Breast epithelium (tissue), 4 donors: ENCODE measurements around the gene EIF2S2. TPM values are rescaled to one million over a fixed set of nuclear protein-coding genes. Genes with fewer than 3 reads are reported as not detected.

Experiments
- DNase-seq, 2 donors: peaks; one replicate each; pipeline ENCODE4 v3.0.0-alpha.2; 2019; ENCODE audit warnings: low spot score in 2 of 2
- H3K27ac ChIP-seq, 2 donors: fragments of 200-600 bp; sonication (generic) in 1 of 2; one replicate each; pipeline ENCODE4 v1.5.1; 2016 to 2019; ENCODE audit warnings: mild to moderate bottlenecking in 1 of 2
- H3K27me3 ChIP-seq, 2 donors: fragments of 200-600 bp; sonication (generic) in 1 of 2; one replicate each; pipeline versions ENCODE4 v1.5.1 to v1.6.0; 2017 to 2019; ENCODE audit warnings: control low read depth in 1 of 2, mild to moderate bottlenecking in 1 of 2
- H3K36me3 ChIP-seq: fragments of 200-600 bp; one replicate; pipeline ENCODE4 v1.5.1; 2019
- H3K4me1 ChIP-seq, 2 donors: fragments of 200-600 bp; sonication (generic); one replicate each; pipeline ENCODE4 v1.5.1; 2016 to 2019; ENCODE audit warnings: control low read depth in 1 of 2
- H3K4me3 ChIP-seq, 3 donors: fragments of 200-600 bp; sonication (generic); 1 replicate in 2 of 3; 2 replicates in 1 of 3; pipeline ENCODE4 v1.5.1; 2016 to 2019; ENCODE audit warnings: mild to moderate bottlenecking in 3 of 3, moderate library complexity in 2 of 3
- H3K9me3 ChIP-seq, 2 donors: fragments of 200-600 bp; sonication (generic) in 1 of 2; one replicate each; pipeline ENCODE4 v1.5.1; 2016 to 2019; ENCODE audit warnings: control low read depth in 1 of 2
- POLR2A ChIP-seq: fragments of 450-650 bp; IDR thresholded peaks from one replicate; pipeline ENCODE4 v1.6.1; 2016; ENCODE audit warnings: antibody characterized with exemption, mild to moderate bottlenecking, moderate library complexity
- POLR2AphosphoS5 ChIP-seq, 3 donors: sonication (generic); formaldehyde crosslinking; IDR thresholded peaks; one replicate each; pipeline ENCODE4 v1.6.1; 2017; ENCODE audit warnings: antibody characterized with exemption in 3 of 3
- intact Hi-C: fragments of 100-400 bp; cut with DNase I; formaldehyde crosslinking; loops from one replicate; pipeline ENCODE4 v1.15.1; 2023; ENCODE audit warnings: low total_unique reads
- total RNA-seq, 3 donors: library from RNA; depleted of rRNA; stranded (reverse); fragments of >200 nt; gene quantifications; one replicate each; pipeline ENCODE4 v1.1.0, GENCODE V29; 2016
- TF ChIP-seq, protein P1 (sequence below), 3 donors: fragments of 450-650 bp; IDR thresholded peaks; one replicate each; pipeline ENCODE4 v1.5.1; 2016 to 2017; ENCODE audit warnings: antibody characterized with exemption in 3 of 3, mild to moderate bottlenecking in 3 of 3, moderate library complexity in 3 of 3

The EIF2S2 gene
- total RNA-seq, 3 donors from 2014 or later = 45.6 to 55.4 (median 45.8) TPM

DNA sequence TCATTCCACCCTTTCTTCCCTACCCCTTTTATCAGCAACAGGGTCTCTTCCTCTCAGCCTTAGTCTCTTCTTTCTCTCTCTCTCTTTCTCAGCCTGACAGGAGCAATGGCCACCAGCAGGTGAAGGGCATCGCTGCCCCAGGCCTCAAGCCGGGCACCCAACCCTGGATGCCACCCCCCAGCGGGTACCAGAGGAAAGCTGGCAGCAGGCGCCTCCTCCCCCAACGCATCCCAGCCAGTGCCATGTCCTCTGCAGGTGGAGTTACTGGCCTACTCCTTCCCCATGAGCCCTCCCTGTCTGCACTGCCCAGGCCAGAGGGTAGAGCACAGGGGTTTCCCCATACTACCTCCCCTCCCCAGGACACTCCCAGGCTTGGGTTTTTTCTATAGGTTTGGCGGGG, 32.2 kb downstream of the EIF2S2 start:
- H3K27me3 ChIP-seq = no peaks in the 10 kb centered on the region
- DNase-seq = no peak
- H3K27ac ChIP-seq = no peak overlapping the region
- no peaks in the 10 kb centered on the region for H3K9me3 ChIP-seq
- intact Hi-C loops = no loop called here
- H3K36me3 ChIP-seq = no peaks in the 10 kb centered on the region
- TF ChIP-seq, protein P1, sequence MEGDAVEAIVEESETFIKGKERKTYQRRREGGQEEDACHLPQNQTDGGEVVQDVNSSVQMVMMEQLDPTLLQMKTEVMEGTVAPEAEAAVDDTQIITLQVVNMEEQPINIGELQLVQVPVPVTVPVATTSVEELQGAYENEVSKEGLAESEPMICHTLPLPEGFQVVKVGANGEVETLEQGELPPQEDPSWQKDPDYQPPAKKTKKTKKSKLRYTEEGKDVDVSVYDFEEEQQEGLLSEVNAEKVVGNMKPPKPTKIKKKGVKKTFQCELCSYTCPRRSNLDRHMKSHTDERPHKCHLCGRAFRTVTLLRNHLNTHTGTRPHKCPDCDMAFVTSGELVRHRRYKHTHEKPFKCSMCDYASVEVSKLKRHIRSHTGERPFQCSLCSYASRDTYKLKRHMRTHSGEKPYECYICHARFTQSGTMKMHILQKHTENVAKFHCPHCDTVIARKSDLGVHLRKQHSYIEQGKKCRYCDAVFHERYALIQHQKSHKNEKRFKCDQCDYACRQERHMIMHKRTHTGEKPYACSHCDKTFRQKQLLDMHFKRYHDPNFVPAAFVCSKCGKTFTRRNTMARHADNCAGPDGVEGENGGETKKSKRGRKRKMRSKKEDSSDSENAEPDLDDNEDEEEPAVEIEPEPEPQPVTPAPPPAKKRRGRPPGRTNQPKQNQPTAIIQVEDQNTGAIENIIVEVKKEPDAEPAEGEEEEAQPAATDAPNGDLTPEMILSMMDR (IDR thresholded peaks at IDR 0.05) = no peak
- TF ChIP-seq POLR2A (no peak), POLR2AphosphoS5 (IDR thresholded peaks at IDR 0.05) (no peak)
- no peak overlapping the region for H3K4me3 ChIP-seq
- peaks cover 0 to 4% of the 10 kb centered on the region in 2 donors for H3K4me1 ChIP-seq

DNA sequence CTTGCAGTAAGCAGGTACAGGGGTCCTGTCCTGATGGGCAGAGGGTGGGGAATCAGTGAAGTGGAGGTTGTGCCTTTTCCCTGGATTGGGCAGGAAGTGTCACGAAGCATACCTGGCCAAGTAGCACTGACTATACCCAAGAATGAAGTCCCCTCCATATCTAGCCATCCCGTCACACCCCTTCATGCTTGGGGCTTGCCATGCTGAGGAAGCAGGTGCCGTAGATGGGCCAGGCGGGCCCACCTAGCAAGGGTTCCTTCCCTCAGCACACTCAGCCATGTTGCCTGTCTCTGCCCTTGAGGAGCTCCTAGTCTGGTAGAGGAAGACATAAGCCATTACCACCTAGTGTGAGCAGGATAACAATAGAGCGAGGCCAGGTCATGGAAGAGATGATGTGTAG, 33.5 kb downstream of the EIF2S2 start:
- TF ChIP-seq POLR2AphosphoS5 (IDR thresholded peaks at IDR 0.05) (no peak), POLR2A (no peak)
- TF ChIP-seq, protein P1 (IDR thresholded peaks at IDR 0.05) = no peak
- H3K4me1 ChIP-seq = peaks cover 0 to 4% of the 10 kb centered on the region in 2 donors
- H3K27ac ChIP-seq = no peak overlapping the region
- DNase-seq = no peak
- H3K27me3 ChIP-seq = no peaks in the 10 kb centered on the region
- intact Hi-C loops = no loop called here
- H3K36me3 ChIP-seq = no peaks in the 10 kb centered on the region
- no peaks in the 10 kb centered on the region for H3K9me3 ChIP-seq
- no peak overlapping the region for H3K4me3 ChIP-seq

DNA sequence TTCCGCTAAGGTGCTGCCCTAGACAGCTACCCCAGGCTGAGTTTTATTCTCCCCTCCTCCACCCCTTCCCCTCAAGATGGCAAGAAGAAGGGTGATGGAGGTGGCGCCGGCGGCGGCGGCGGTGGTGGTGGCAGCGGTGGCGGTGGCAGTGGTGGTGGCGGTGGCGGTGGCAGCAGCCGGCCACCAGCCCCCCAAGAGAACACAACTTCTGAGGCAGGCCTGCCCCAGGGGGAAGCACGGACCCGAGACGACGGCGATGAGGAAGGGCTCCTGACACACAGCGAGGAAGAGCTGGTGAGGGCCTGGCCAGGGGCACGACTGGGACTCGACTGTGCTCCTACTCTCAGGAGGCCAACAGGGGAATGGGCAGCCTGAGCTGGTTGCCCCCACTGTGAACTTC, 35.1 kb downstream of the EIF2S2 start:
- H3K9me3 ChIP-seq = no peaks in the 10 kb centered on the region
- no peaks in the 10 kb centered on the region for H3K36me3 ChIP-seq
- intact Hi-C loops = no loop called here
- DNase-seq = no peak
- no peak overlapping the region for H3K4me3 ChIP-seq
- no peaks in the 10 kb centered on the region for H3K4me1 ChIP-seq
- H3K27ac ChIP-seq = no peak overlapping the region
- TF ChIP-seq, protein P1 (IDR thresholded peaks at IDR 0.05) = no peak
- TF ChIP-seq POLR2AphosphoS5 (IDR thresholded peaks at IDR 0.05) (no peak), POLR2A (no peak)
- H3K27me3 ChIP-seq = no peaks in the 10 kb centered on the region

DNA sequence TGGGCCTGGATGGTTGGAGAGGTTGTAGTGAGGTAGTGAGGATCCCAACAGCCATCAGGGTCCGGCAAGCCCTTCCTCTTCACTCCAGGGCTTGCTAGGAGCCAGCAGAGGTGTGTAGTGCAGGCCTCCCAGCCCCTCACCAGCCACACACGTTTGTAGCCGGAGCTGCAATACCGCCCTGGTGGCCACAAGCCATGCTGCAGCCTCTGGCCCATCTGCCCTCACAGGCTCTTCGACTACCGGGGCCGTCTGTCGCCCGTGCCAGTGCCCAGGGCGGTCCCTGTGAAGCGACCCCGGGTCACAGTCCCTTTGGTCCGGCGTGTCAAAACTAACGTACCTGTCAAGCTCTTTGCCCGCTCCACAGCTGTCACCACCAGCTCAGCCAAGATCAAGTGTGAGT, 36.4 kb downstream of the EIF2S2 start:
- TF ChIP-seq POLR2A (no peak), POLR2AphosphoS5 (IDR thresholded peaks at IDR 0.05) (no peak)
- TF ChIP-seq, protein P1 (IDR thresholded peaks at IDR 0.05) = no peak
- intact Hi-C loops = no loop called here
- DNase-seq = no peak
- Histone ChIP-seq H3K4me1 (no peaks in the 10 kb centered on the region), H3K27ac (no peak overlapping the region), H3K9me3 (no peaks in the 10 kb centered on the region), H3K4me3 (no peak overlapping the region), H3K27me3 (no peaks in the 10 kb centered on the region), H3K36me3 (no peaks in the 10 kb centered on the region)

DNA sequence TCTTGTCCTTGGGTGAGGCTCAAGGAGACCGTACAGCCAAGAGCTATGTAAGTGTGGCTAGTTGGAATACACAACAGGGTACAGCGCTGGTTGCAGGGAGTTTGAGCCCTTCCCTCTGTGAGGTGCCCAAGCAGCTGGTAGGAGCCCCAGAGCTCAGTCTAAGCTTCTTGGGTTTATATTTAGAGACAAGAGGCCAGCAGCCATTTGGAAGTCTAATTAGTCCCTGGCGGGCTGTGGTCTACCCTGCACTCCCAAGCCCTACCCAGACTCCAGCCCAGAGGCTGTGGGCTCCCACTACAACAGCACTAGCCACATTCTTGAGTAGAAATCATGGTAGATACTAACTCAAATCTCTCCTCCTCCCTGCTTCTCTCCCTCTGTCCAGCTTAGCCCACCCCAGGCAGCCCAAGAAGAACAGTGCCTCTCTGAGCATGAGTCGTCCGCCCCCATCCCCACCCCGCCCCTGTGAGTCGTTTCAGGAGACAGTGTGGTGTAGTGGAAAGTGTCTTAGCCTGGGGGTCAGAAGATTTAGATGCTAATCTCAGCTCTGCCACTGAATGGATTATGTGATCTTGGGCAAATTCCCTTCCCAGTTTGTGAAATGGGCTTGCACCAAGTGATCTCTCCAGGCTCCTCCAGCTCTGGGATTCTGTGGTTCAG, 37.8 kb downstream of the EIF2S2 start:
- DNase-seq = no peak
- H3K9me3 ChIP-seq = no peaks in the 10 kb centered on the region
- no peaks in the 10 kb centered on the region for H3K27me3 ChIP-seq
- TF ChIP-seq POLR2A (no peak), POLR2AphosphoS5 (IDR thresholded peaks at IDR 0.05) (no peak)
- TF ChIP-seq, protein P1 (IDR thresholded peaks at IDR 0.05) = no peak
- no peak overlapping the region for H3K4me3 ChIP-seq
- intact Hi-C loops = no loop called here
- H3K27ac ChIP-seq = no peak overlapping the region
- H3K36me3 ChIP-seq = no peaks in the 10 kb centered on the region
- peaks cover 0 to 5% of the 10 kb centered on the region in 2 donors for H3K4me1 ChIP-seq
